HG02588 (cell line): ENCODE measurements around the gene RNF114.
A peak's percentile ranks its signal among the peaks of the same experiment; 100 is the strongest.
"Not testable (repeated sequence)": the region's sequence is repeated elsewhere in the genome, so short reads cannot be mapped to it uniquely, and the experiment has no call there.

Experiments used
- ATAC-seq: cut with Tn5 transposase; IDR thresholded peaks from one replicate; pipeline ENCODE4 v1.9.1; 2021; ENCODE audit warnings: mild to moderate bottlenecking, moderate library complexity; ENCODE audit not compliant: unreplicated experiment

RNF114 gene

GRCh38 chr20:49961413-49961812 lies 25.2 kb downstream of the RNF114 start:
- ATAC-seq, result no peak

GRCh38 chr20:49964964-49965780 lies 29.0 kb downstream of the RNF114 start:
- ATAC-seq, result no peak

GRCh38 chr20:49965781-49966305 lies 29.6 kb downstream of the RNF114 start:
- no peak for ATAC-seq

GRCh38 chr20:49966861-49967260 lies 30.7 kb downstream of the RNF114 start:
- ATAC-seq, result no peak

- no peak for ATAC-seq
These were observed 33.0 kb downstream of the RNF114 start for GRCh38 chr20:49969234-49969633.

- no peak for ATAC-seq
These were observed 33.7 kb downstream of the RNF114 start for GRCh38 chr20:49969946-49970345.

- no peak for ATAC-seq
These were observed 34.3 kb downstream of the RNF114 start for GRCh38 chr20:49970498-49970897.

GRCh38 chr20:49973981-49974380 lies 37.8 kb downstream of the RNF114 start:
- no peak for ATAC-seq

GRCh38 chr20:49976542-49976941 lies 40.3 kb downstream of the RNF114 start:
- no peak for ATAC-seq

GRCh38 chr20:49977740-49978139 lies 41.5 kb downstream of the RNF114 start:
- ATAC-seq, result not testable (repeated sequence)

GRCh38 chr20:49978685-49979029 lies 42.5 kb downstream of the RNF114 start:
- no peak for ATAC-seq

- no peak for ATAC-seq
These were observed 43.0 kb downstream of the RNF114 start for GRCh38 chr20:49979030-49979832.

GRCh38 chr20:49980140-49981008 lies 44.2 kb downstream of the RNF114 start:
- no peak for ATAC-seq

- no peak for ATAC-seq
These were observed 45.2 kb downstream of the RNF114 start for GRCh38 chr20:49981218-49982071.

- ATAC-seq, result peak; percentile 2
These were observed 45.8 kb downstream of the RNF114 start for GRCh38 chr20:49982072-49982345.

- ATAC-seq, result peak; percentile 71
These were observed 46.3 kb downstream of the RNF114 start, which contains the start of gene SNAI1 for GRCh38 chr20:49982346-49983122. Gene SNAI1 (plus strand): TSS chr20:49982980. CDS start chr20:49983060, 80 bp downstream.

GRCh38 chr20:49983123-49983847 lies 47.1 kb downstream of the RNF114 start:
- ATAC-seq, result no peak

- ATAC-seq, result no peak
These were observed 47.7 kb downstream of the RNF114 start for GRCh38 chr20:49983848-49984408.
